ENCODE data around the gene THBS1. TPM values are rescaled to one million over a fixed set of nuclear protein-coding genes. Genes with fewer than 3 reads are reported as not detected.

Gene THBS1
- total RNA-seq, 1 experiment from 2014 or later = 37.1 TPM

GRCh38 chr15:39580117-39580484 lies 778 bp upstream of the THBS1 start (continued):
- TF ChIP-seq CTCF (IDR thresholded peaks at IDR 0.05) (peak; percentile 94), GABPB1 (CRISPR knock-in tag; IDR thresholded peaks at IDR 0.05) (peak; percentile 39; the same call in 1 of the 2 replicates), ZNF416 (CRISPR knock-in tag; IDR thresholded peaks at IDR 0.05) (no peak), JUN (CRISPR knock-in tag; IDR thresholded peaks at IDR 0.05) (no peak), FOXP4 (CRISPR knock-in tag; IDR thresholded peaks at IDR 0.05) (no peak), NR1H2 (CRISPR knock-in tag; IDR thresholded peaks at IDR 0.05) (no peak), GRHL2 (CRISPR knock-in tag; IDR thresholded peaks at IDR 0.05; ENCODE audit: insufficient replicate concordance, severe bottlenecking) (no peak), ZNF671 (CRISPR knock-in tag; IDR thresholded peaks at IDR 0.05) (no peak), ERG (CRISPR knock-in tag; IDR thresholded peaks at IDR 0.05) (no peak), ELF4 (CRISPR knock-in tag; IDR thresholded peaks at IDR 0.05; ENCODE audit: low read depth) (no peak), ZNF423 (CRISPR knock-in tag; IDR thresholded peaks at IDR 0.05) (no peak), PRRX2 (CRISPR knock-in tag; IDR thresholded peaks at IDR 0.05) (no peak)

- peaks cover 16% of the 10 kb centered on the region for H3K27me3 Mint-ChIP-seq (ENCODE audit: low read depth)
- CTCF ChIA-PET = interaction anchor here (0.6 to 5.4 kb wide), 29 partner anchors 18 to 1127 kb away, joined by 3 to 44 read pairs (median 6); partner anchors contain the start of gene FAM98B
- no peaks in the 10 kb centered on the region for H3K9me3 Mint-ChIP-seq
- H3K4me3 Mint-ChIP-seq = peak overlapping the region; percentile 87
- H3K27ac Mint-ChIP-seq = peak overlapping the region; percentile 83; the same call in 1 of the 2 replicates
- H3K36me3 Mint-ChIP-seq = peaks cover 37% of the 10 kb centered on the region
- DNase-seq (ENCODE audit: low spot score) (no peak), ATAC-seq (no peak; the same call in 1 of the 2 replicates)
- H3K4me1 Mint-ChIP-seq = peaks cover 28% of the 10 kb centered on the region
- POLR2A ChIA-PET = interaction anchor here (0.5 to 3.1 kb wide), 21 partner anchors 15 to 1127 kb away, joined by 3 to 31 read pairs (median 3); partner anchors contain the start of genes FAM98B and IVD
- TF ChIP-seq E2F4 (CRISPR knock-in tag; IDR thresholded peaks at IDR 0.05; ENCODE audit: borderline replicate concordance, low read depth) (no peak), ZNF317 (CRISPR knock-in tag; IDR thresholded peaks at IDR 0.05; ENCODE audit: borderline replicate concordance, low read depth) (no peak), ZNF121 (CRISPR knock-in tag; IDR thresholded peaks at IDR 0.05) (no peak), ZNF423 (CRISPR knock-in tag; IDR thresholded peaks at IDR 0.05) (no peak), PRRX2 (CRISPR knock-in tag; IDR thresholded peaks at IDR 0.05) (no peak), CREB1 (CRISPR knock-in tag; IDR thresholded peaks at IDR 0.05) (no peak), FOXJ3 (CRISPR knock-in tag; IDR thresholded peaks at IDR 0.05; ENCODE audit: borderline replicate concordance) (no peak), STAT6 (CRISPR knock-in tag; conservative IDR thresholded peaks at IDR 0.05; ENCODE audit: low read depth) (0 out of 2 replicates have a peak, but pooled peaks have one; percentile 9), GTF2I (CRISPR knock-in tag; conservative IDR thresholded peaks at IDR 0.05) (no peak), ZNF425 (CRISPR knock-in tag; conservative IDR thresholded peaks at IDR 0.05) (no peak), PREB (CRISPR knock-in tag; IDR thresholded peaks at IDR 0.05; ENCODE audit: borderline replicate concordance) (no peak)
These were observed 438 bp downstream of the THBS1 start for GRCh38 chr15:39581242-39581792.
